Astrocyte (in vitro differentiated cells and primary cell): Measurements from ENCODE around the gene OPA3. TPM values are rescaled to one million over a fixed set of nuclear protein-coding genes. Genes with fewer than 3 reads are reported as not detected.

ENCODE experiments used
- DNase-seq: peaks from one replicate; pipeline ENCODE4 v3.0.0-alpha.2; 2010; ENCODE audit warnings: low read depth
- FAIRE-seq: peaks from 2 replicates; lab custom pipeline; 2011; peaks lifted over from hg19 to GRCh38; lab: Jason Lieb, UNC
- H2AFZ ChIP-seq: 2 replicates; pipeline ENCODE4 v1.6.0; 2012; ENCODE audit warnings: low read depth, low read length, inconsistent platforms
- H3K27ac ChIP-seq: 2 replicates; pipeline ENCODE4 v1.5.1; 2011; ENCODE audit warnings: low read depth, low read length, inconsistent platforms
- H3K27me3 ChIP-seq: 2 replicates; pipeline ENCODE4 v1.6.0; 2011; ENCODE audit warnings: low read length, inconsistent platforms; ENCODE audit not compliant: insufficient read depth
- H3K36me3 ChIP-seq: 2 replicates; pipeline ENCODE4 v1.5.1; 2011; ENCODE audit warnings: low read length, inconsistent platforms; ENCODE audit not compliant: insufficient read depth
- H3K4me1 ChIP-seq: 2 replicates; pipeline ENCODE4 v1.5.1; 2011; ENCODE audit warnings: low read length, inconsistent platforms; ENCODE audit not compliant: insufficient read depth
- H3K4me2 ChIP-seq: 2 replicates; pipeline ENCODE4 v1.6.0; 2012; ENCODE audit warnings: low read length, inconsistent platforms
- H3K4me3 ChIP-seq: 2 replicates; pipeline ENCODE4 v1.5.1; 2011; ENCODE audit warnings: low read depth, mild to moderate bottlenecking, low read length, inconsistent platforms; ENCODE audit not compliant: insufficient read depth
- H3K79me2 ChIP-seq: 2 replicates; pipeline ENCODE4 v1.6.0; 2012; ENCODE audit warnings: mild to moderate bottlenecking, low read length, inconsistent platforms; ENCODE audit not compliant: insufficient read depth
- H3K9ac ChIP-seq: 2 replicates; pipeline ENCODE4 v1.6.0; 2012; ENCODE audit warnings: mild to moderate bottlenecking, low read length, inconsistent platforms
- H3K9me3 ChIP-seq: 2 replicates; pipeline ENCODE4 v1.5.1; 2012; ENCODE audit warnings: low read depth, mild to moderate bottlenecking, low read length, inconsistent platforms; ENCODE audit not compliant: insufficient read depth
- H4K20me1 ChIP-seq: 2 replicates; pipeline ENCODE4 v1.6.0; 2012; ENCODE audit warnings: low read length, inconsistent platforms; ENCODE audit not compliant: insufficient read depth
- H3K27ac Mint-ChIP-seq: one replicate; pipeline ENCODE4 v1.8.0; 2021; ENCODE audit warnings: mild to moderate bottlenecking, mixed read lengths; ENCODE audit not compliant: unreplicated experiment
- H3K27me3 Mint-ChIP-seq: one replicate; pipeline ENCODE4 v1.8.0; 2021; ENCODE audit warnings: low read depth, mixed read lengths; ENCODE audit not compliant: unreplicated experiment
- H3K36me3 Mint-ChIP-seq: one replicate; pipeline ENCODE4 v1.8.0; 2021; ENCODE audit warnings: low read depth, mixed read lengths; ENCODE audit not compliant: unreplicated experiment
- H3K4me1 Mint-ChIP-seq: one replicate; pipeline ENCODE4 v1.8.0; 2021; ENCODE audit warnings: low read depth, mixed read lengths; ENCODE audit not compliant: unreplicated experiment
- H3K4me3 Mint-ChIP-seq: one replicate; pipeline ENCODE4 v1.8.0; 2021; ENCODE audit warnings: mild to moderate bottlenecking, moderate library complexity, mixed read lengths; ENCODE audit not compliant: unreplicated experiment
- H3K9me3 Mint-ChIP-seq: one replicate; pipeline ENCODE4 v1.8.0; 2021; ENCODE audit warnings: mild to moderate bottlenecking, mixed read lengths; ENCODE audit not compliant: unreplicated experiment
- CTCF ChIP-seq: IDR thresholded peaks from 2 replicates; pipeline ENCODE4 v1.5.1; 2011; ENCODE audit warnings: low read depth, mild to moderate bottlenecking, inconsistent platforms, low read length, moderate library complexity; ENCODE audit not compliant: insufficient read depth
- EZH2 ChIP-seq: IDR thresholded peaks from 2 replicates; pipeline ENCODE4 v1.6.1; 2012; ENCODE audit warnings: mild to moderate bottlenecking, low read length, inconsistent platforms; ENCODE audit not compliant: insufficient read depth
- total RNA-seq: library from RNA; stranded (reverse); gene quantifications from 2 replicates; pipeline ENCODE4 v1.2.1, GENCODE V29; 2021

OPA3 gene
- total RNA-seq, 1 donor from 2014 or later, result 12.8 TPM

GRCh38 chr19:45477713-45478453, 106.7 kb downstream of the OPA3 start:
- Histone ChIP-seq H3K4me1 (peaks cover 5% of the 10 kb centered on the region), H2AFZ (no peak overlapping the region), H3K27me3 (no peaks in the 10 kb centered on the region), H3K79me2 (no peaks in the 10 kb centered on the region), H3K36me3 (no peaks in the 10 kb centered on the region), H3K27ac (peak overlapping the region; percentile 100), H3K4me3 (peak overlapping the region; percentile 83), H3K4me2 (peak overlapping the region; percentile 92), H4K20me1 (no peaks in the 10 kb centered on the region), H3K9ac (peak overlapping the region; percentile 97), H3K9me3 (no peaks in the 10 kb centered on the region)
- Mint-ChIP-seq H3K9me3 (no peaks in the 10 kb centered on the region), H3K27ac (peak overlapping the region; percentile 98), H3K4me1 (peaks cover 4% of the 10 kb centered on the region), H3K36me3 (peaks cover under 1% of the 10 kb centered on the region), H3K4me3 (peak overlapping the region; percentile 90), H3K27me3 (peaks cover 3% of the 10 kb centered on the region)
- FAIRE-seq, result no peak
- no peak for TF ChIP-seq EZH2
- TF ChIP-seq CTCF, result no peak
- no peak for DNase-seq

Other genes starting within 250 kb of the OPA3 start
- 0.62 and 1.2 TPM in 2 replicates for gene KLC3, start 244.1 kb downstream of the OPA3 start, total RNA-seq
- gene ERCC2, start 214.2 kb downstream of the OPA3 start, total RNA-seq, result 38.9 and 44.7 TPM in 2 replicates
- gene PPP1R13L, start 179.7 kb downstream of the OPA3 start, total RNA-seq, result 56.6 and 56.7 TPM in 2 replicates
- gene POLR1G, start 178.2 kb downstream of the OPA3 start, total RNA-seq, result 10.9 and 12.8 TPM in 2 replicates
- 67.5 and 70.4 TPM in 2 replicates for gene ERCC1, start 160.9 kb downstream of the OPA3 start, total RNA-seq
- 8.2 and 13.3 TPM in 2 replicates for gene FOSB, start 116.8 kb downstream of the OPA3 start, total RNA-seq
- gene RTN2, start 87.8 kb downstream of the OPA3 start, total RNA-seq, result 29.1 and 35.3 TPM in 2 replicates
- gene PPM1N, start 86.4 kb downstream of the OPA3 start, total RNA-seq, result 0.67 and 1.3 TPM in 2 replicates
- 205 and 222 TPM in 2 replicates for gene VASP, start 77.3 kb downstream of the OPA3 start, total RNA-seq
- 0.14 and 0.30 TPM in 2 replicates for gene GPR4, start 17.4 kb upstream of the OPA3 start, total RNA-seq
- 24.6 and 27.8 TPM in 2 replicates for gene EML2, start 54.6 kb upstream of the OPA3 start, total RNA-seq
- 4.4 and 4.6 TPM in 2 replicates for gene GIPR, start 83.4 kb upstream of the OPA3 start, total RNA-seq
- 416 and 459 TPM in 2 replicates for gene SNRPD2, start 107.2 kb upstream of the OPA3 start, total RNA-seq
- gene QPCTL, start 107.9 kb upstream of the OPA3 start, total RNA-seq, result 21.8 and 23.4 TPM in 2 replicates
- gene FBXO46, start 146.1 kb upstream of the OPA3 start, total RNA-seq, result 19.6 and 21.1 TPM in 2 replicates
- not detected in 2 replicates for gene MEIOSIN, start 148.6 kb upstream of the OPA3 start, total RNA-seq
- 23.5 and 24.8 TPM in 2 replicates for gene SIX5, start 184.4 kb upstream of the OPA3 start, total RNA-seq
- 55.9 and 75.2 TPM in 2 replicates for gene DMPK, start 197.7 kb upstream of the OPA3 start, total RNA-seq
- gene DMWD, start 208.0 kb upstream of the OPA3 start, total RNA-seq, result 61.9 and 69.0 TPM in 2 replicates
- 0.12 and 0.23 TPM in 2 replicates for gene RSPH6A, start 230.5 kb upstream of the OPA3 start, total RNA-seq